GM18502 (cell line): ENCODE measurements around the gene MRPS23.
A peak's percentile ranks its signal among the peaks of the same experiment; 100 is the strongest.

Experiments
- ATAC-seq: cut with Tn5 transposase; IDR thresholded peaks from one replicate; pipeline ENCODE4 v1.9.1; 2021; ENCODE audit warnings: mild to moderate bottlenecking; ENCODE audit not compliant: unreplicated experiment, poor library complexity

MRPS23 gene

DNA sequence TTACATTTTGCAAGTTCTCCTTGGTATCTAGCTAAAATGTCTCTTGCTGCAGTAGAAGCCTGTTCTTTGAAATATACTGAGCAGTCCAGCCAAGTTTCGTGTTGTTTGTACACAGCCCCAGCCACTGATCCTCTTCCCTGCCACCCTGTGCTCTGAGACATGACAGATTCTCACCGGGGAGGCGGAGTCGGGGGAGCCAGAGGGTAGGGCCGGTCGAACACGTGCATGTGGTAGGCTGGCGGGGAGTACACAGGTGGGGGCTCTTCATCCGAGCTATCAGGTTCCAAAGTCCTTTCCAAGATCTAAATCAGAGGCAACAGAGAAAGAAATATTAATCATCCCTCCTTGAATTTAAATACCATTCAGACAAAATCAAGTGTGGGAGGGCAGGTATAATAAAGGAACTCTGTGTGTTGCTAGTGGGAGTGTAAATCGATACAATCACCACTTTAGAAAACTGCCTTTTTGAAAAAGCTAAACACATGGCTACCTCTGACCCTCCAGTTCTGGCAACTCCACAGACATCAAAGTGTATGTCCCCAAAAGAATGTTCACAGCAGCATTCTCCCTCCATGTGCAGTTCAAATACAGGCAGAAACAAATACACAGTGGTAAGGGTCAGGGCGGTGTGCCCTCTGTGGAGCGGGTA lies 29.7 kb upstream of the MRPS23 start:
- no peak for ATAC-seq

DNA sequence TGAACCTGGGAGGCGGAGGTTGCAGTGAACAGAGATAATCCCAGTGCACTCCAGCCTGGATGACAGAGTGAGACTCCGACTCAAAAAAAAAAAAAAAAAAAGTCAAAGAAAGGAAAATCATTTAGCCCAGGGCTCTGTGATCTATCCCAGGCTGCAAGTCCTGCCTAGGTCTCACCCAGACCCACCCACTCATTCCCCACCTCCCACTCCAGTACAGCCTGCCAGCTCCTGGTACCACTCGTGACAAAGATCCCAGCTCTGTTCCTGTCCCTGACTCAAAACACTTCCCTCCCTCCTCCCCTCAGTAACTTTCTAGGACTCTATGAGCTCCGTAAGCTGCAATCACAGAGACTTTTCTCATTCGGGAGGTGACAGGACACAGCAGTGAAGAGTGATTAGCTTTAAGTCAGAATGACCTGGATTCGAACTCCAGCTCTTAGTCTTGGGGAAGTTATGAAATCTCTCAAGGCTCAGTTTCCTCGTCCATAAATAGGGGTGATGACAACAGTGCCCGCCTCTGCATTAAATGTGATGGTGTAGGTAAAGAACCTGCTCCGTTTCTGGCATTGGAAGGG lies 28.0 kb upstream of the MRPS23 start:
- ATAC-seq = no peak

DNA sequence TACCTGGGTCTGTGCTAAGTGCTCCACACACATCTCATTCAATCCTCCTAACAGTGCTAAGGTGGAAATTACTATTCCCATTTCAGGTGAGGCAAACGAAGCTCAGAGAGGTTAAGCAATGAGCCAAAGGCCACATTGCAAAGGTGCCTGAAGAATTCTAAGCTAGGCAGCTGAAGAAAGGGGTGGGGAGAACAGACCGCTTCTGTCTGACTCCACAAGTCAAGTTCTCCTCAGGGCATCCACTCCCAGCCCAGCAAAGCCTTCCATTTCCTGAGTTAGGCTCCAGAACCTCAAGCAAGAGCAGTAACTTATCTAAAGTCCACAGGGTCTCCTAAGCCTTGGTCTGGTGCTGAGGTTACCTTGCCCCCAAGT lies 27.0 kb upstream of the MRPS23 start:
- ATAC-seq = no peak

DNA sequence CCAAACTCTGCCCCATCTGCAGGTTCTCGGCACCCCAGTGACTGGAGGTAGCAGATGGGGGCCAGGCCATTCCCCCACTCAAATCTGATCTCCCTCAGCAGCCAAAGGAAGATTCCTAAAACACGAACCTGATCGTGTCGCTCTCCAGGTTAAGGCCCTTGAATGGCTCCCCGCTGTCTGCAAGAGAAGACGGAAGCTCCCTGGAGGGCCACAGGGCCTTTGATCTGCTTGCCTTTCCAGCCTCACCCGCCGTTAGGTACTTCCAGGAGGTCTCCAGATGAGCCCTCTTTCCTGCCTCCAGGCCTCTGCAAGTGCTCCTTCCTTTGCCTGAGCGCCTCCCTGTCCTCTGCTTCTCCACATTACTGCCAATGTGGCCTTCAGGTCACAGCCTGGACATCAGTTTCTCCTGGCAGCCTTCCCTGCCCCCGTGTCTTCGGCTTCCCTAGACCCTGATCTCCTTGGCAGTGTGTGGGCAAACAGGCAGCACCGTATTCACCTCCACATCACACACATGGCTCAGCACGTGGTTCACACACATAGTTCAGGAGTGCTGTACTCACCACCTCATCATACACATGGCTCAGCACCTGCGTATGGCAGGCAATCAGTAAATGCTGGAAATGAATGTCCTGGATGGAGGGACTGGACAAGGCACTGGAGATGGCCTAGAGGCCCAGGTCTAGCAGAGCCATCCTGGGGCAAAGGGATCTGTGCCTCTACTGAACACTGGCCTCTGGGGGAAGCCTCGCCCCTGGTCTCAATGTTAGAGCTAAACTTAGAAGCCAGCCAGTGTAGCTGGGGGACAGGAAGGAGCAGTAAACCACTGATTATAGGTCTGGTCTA lies 26.4 kb upstream of the MRPS23 start:
- ATAC-seq = no peak

DNA sequence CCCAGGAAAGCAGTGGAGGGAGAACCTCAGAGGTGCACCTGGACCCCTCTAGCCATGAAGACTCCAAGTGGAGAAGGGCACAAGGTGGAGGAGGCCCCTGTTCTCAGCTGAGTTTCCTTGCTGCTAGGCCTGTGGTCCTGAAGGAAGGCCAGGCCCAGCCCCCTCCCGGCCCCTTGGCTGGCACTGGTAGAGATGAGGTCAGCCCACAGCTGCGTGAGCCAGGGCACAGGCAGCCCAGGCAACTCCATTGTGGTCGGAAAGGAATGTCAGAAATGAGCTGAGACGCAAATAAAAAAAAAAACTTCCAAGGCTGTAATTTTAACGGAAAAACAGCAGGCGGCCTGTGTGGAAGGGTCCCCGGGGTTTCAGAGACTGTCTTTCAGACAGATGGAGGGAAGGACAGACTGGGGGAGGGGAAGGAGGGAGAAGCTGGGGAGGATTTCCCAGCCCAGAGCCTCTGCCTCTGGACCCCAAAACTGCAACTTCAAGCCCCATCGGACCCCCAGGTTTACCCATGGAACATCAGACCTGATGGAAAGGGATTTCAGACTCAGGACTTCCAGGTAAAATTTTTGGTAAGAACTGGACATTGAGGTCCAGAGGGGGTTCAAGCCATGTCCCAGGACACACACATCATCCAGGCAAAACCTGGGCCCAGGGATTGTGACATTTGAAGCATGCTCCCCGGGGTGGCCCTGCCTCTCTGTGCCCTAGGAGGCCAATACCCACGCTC lies 25.6 kb upstream of the MRPS23 start:
- ATAC-seq = no peak

DNA sequence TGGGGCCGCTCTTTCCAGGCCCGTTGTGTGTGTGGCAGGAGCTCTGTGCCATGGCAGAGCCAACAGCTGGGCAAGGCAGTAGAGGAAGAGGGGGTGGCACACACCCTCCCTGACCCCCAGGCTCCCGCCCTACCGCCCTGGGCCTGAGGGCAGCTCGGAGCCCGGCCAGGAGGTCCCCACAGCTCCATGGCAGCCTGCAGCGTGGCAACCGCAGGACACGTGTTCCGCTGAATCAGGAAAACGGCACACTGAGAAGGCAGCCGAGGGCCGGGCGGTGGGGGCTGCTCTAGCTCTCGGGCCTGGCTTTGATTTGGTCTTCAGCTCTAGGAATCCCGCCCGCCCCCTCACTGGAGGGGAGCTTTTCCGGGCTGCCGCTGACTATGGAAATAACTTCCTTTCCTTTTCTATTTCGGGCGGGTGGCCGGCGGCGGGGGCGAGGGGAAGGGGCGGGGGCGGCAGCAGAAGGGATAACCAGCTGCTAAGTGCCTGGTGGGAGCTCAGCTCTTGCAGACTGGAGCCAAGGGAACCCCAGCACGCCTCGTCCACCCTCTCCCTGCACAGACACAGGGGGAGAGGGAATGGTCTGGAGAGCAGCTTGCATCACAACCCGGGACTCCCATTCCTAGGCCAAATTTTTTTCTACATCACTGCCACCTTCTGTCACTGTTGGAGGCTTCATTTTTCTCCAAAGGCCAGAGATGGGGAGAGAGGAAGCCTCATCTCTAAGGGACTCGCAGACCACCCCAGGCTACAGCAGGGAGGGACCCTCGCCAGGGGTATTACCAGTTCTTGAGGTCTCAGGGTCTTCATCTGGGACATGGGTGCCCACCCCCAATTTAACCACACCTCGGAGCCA lies 24.8 kb upstream of the MRPS23 start:
- no peak for ATAC-seq

DNA sequence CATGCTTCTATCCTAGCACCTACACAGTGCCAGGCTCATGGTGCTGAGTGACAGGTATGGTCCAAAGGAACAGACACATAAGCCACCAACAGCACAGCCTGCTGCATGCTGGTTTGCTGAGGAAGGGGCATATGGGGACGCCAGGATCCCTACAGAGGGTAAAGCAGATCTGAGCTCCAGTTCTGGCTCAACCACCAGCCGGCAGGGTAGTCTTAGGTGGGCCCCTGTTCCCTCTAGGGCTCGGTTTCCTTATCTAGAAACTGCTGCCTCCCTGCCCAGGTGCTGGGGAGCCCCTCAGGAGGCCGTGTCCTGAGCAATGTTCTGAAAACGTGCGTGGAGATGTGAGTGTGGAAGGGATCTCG lies 24.2 kb upstream of the MRPS23 start:
- no peak for ATAC-seq

DNA sequence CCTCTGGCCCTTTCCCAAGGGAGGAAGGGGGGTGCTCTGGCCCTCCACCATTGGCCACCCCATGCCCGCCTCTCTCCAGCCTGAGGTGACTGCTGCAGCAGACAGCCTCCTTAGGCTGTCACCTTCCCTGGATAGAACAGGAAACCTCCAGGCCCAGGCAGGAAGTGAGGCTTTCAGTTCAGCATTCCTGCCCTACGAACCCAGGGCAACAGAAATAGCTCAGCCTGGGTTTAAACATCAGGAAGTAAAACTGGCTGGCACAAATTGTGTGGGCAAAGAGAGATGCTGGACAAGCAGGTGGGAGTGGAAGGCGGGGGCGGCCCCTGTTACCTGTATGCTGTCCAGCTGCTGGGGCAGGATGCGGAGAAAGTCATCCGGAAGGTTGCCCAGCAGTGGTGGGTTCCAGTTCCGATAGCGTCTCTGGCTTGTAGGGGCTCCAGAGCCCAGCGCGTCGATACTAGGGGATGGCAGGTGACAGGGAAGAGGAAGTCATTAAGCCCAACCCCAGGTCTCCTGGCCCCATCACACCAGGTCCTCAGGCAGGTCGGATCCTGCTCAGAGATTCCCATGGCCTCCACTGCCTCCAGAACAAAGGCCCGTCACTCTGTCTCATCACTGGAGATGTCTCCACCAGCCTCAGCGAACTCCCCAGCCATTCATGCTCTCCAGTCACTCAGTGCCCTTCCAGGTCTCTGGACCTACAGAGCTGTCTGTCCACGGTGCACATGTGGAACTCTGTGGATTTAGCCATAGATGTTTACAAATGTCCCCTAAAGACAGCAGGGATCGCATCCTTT lies 23.6 kb upstream of the MRPS23 start:
- ATAC-seq = no peak

DNA sequence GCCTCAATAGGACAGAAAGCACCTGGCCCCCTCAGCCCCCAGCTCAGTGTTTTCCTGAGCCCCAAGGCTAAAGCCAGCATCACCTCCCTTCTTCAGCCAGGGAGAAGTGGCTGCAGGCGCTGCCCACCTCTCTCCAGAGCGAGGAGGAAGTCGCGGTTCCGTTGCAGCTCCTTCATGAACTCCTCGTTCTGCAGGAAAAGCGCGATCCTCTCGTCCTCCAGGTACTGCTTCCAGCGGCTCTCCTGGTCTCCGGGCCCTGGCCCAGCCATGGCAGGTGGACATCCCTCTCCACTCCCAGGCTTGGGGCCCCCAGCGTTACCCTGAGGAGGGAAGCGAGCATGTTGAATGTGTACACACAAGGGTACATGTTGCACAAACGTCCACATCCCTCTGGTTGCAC lies 22.7 kb upstream of the MRPS23 start:
- ATAC-seq = no peak

DNA sequence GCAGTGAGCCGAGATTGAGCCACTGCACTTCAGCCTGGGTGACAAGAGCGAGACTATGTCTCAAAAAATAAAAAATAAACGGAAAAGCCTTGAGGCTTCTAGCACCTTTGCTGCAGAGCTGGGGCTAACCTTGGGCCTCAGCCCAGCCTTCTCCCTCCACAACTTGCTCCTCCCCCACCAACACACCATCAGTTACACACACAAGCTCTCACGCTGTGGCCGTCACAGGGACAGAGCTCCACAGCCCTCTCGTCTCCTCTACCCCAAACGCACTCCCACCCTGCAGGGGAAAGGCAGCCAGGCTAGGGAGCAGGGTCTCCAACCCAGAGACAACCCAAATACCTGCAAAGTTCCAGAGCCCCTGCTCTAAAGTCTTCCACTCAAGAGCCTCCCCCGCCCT lies 22.0 kb upstream of the MRPS23 start:
- ATAC-seq = no peak

DNA sequence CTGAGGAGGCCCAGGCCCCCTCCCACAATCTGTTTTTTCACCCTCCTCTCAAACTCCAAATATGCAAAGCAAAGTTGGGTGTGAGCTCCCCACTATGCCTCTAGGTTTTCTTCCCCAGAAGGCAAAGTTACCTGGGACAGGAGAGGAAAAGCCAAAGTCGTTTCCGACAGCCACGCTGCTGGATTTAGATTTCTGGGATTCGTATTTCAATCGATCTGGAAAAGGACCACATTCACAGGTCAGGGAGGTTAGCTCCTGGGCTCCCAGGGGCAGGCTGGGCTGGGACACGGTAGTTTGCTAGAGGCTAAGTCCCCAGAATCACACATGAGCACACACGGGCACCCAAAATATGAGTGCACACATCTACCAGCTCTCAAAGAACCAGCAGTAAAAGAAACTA lies 21.3 kb upstream of the MRPS23 start:
- no peak for ATAC-seq

DNA sequence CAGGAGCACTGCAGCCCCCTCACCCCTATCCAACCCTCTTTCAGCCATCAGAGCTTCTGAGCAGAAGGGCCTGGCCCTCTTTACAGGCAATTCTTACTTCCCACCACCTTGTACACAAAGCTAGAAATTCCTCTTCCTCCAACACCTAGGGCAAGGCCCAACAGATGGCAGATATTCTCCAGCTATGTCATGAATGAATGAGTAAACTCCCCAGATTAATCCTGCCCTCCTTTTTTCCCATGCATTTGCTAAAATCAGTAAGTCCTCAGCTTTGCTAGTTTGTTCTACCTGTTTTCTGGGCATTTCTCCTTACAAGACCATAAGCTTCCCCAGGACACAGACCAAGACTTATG lies 20.4 kb upstream of the MRPS23 start:
- ATAC-seq = no peak

DNA sequence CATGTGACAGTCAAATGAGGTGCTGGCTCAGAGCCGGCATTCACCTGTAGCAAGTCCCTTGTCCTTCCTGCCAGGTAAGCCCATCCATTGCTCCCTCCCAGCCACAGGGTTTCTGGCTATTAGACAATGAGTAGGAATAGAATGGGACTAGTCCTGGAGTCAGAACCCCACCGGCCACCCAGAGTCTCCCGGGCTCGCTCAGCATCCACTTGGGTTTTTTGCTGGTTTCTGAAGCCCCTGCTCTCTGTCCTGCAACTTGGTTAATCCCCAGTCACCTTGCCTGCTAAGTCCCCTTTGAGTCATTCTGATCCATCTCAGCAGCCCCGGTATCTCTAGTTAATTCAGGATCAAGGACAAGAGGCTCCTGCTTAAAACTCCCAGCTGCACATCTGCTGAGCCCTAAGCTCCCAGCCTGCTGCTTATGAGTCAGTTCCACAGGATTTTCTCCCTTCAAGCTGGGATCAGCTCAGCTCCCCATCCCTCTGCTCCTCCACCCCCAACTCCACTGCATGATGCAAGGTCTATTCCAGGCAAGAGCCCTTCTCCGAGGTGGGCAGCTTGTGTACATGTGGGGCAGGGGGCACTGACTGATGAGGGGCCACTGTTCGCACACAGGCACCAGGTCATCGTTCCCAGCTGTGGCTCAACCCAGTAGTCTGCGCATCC lies 19.9 kb upstream of the MRPS23 start:
- no peak for ATAC-seq

DNA sequence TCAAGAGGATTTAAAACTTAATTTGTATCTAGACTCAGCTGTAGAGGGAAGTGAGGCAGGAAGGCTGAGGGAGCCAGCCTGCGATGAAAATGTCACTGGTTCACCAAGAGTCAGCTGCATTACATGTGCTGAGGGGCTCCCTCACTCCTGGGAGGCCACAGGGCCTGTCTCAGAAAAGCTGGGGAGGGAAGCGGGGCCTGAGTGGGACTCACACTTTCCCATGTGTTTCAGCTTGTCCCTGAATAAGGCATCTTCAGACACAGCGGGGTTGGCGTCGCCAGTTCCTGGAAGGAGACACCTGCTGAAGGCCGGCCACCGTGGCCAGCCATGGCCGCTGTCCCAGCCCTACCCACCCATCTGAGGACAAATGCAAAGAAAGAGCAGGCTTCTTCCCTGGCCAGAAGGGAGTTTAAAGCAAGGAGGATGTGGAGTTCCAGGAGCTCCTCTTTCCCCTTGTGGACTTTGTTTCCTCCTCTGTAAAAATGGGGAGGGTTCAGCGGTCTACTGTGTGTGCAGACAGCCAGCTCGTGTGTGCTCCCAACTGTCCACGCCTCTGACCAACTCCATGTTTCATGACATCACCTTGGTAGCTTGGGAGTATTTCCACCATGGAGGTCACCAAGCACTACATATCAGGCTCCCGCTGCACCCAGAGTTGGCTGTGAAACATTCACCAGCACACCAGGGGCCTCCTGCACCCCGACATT lies 19.2 kb upstream of the MRPS23 start:
- no peak for ATAC-seq

DNA sequence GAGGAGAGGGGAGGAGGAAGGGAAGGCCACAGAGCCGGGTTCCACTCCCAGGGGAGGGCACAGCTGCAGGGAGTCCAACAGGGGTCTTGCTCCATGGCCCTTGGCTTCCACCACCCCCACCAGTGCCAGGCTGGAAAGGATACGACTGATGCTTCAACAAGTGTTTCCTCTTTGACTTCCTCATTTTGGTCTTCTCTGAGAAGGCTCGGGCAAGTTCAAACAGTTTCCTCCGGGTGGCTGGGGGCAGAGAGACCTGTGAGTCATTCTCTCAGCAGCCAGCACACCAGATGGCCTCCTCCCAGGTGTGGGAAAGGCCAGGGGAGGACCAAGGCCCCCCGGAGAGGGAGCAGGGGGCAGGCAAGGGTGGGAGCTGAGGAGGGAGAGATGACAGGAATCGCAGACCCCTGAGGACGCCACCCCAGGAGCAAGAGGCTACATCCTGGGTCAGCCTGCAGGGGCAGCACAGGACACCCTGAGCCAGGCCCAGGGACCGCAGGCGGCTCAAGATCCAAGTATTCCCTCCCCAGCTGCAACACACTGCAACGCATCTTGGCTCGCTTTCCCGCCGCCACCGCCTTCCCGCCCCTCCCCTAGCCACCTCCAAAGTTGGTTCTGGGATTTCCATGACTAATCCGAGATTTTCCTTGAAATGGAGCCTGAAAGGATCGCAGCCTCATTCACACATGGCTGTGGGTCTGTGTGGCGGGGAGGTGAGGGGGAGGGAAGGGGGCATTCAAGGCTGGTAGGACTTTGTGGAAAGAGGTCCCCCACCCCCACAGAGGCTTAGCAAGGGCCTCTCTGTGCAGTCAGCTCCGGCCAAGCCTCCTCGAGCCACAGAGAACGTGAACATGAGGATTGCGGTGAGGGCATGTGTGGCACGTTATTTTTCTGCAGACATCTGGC lies 18.4 kb upstream of the MRPS23 start:
- peak; percentile 80 for ATAC-seq

DNA sequence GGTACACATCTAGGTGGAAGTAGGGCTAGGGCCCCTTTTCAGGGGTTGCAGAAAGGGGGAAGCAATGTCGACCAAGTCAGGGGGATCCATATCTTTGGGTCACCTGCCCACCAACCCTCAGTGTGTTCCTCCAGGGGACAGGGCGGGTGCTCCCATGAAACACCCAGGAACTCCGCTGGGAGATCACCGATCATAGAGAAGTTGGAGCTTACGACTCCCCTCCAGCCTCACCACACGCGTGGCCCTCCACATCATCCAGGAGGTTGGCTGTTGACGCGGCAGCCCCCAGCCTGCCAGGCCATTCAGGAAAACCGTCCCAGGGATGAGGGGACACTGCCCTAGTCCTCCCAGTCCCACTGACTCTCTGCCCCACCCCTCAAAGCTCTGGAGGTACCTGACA lies 17.3 kb upstream of the MRPS23 start:
- no peak for ATAC-seq

DNA sequence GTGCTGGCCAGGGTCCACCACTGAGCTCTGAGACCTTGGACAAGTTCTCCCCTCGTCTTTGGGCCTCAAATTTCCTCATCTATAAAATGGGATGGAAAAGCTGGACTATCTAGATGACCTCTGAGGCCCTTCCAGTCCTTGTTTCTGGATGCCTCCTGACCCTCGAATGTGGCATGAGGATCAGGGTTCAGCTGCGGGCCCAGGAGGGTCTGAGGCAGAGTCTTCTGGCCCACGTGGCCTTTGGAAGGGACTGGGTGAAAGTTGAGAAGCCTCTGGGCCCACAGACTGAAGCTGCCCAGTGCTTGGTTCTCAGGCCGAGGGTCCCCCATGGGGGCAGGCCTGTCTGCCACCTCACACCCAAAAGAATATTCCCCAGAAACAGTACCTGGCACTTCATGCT lies 16.9 kb upstream of the MRPS23 start:
- ATAC-seq = no peak
